ENCODE measurements around the gene SMCO4.

- TF ChIP-seq, protein P1, sequence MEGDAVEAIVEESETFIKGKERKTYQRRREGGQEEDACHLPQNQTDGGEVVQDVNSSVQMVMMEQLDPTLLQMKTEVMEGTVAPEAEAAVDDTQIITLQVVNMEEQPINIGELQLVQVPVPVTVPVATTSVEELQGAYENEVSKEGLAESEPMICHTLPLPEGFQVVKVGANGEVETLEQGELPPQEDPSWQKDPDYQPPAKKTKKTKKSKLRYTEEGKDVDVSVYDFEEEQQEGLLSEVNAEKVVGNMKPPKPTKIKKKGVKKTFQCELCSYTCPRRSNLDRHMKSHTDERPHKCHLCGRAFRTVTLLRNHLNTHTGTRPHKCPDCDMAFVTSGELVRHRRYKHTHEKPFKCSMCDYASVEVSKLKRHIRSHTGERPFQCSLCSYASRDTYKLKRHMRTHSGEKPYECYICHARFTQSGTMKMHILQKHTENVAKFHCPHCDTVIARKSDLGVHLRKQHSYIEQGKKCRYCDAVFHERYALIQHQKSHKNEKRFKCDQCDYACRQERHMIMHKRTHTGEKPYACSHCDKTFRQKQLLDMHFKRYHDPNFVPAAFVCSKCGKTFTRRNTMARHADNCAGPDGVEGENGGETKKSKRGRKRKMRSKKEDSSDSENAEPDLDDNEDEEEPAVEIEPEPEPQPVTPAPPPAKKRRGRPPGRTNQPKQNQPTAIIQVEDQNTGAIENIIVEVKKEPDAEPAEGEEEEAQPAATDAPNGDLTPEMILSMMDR (IDR thresholded peaks at IDR 0.05), result no peak
- no peak for TF ChIP-seq ZFX (IDR thresholded peaks at IDR 0.05; ENCODE audit: borderline replicate concordance)
Observed at GRCh38 chr11:93540337-93540736, 2.9 kb downstream of the SMCO4 start.

Data from 22Rv1 (cell line).